GM18858 (cell line): ENCODE results near the gene FOXP1.

Experiments used
- ATAC-seq: cut with Tn5 transposase; IDR thresholded peaks from one replicate; pipeline ENCODE4 v1.9.1; 2021; ENCODE audit not compliant: unreplicated experiment

FOXP1 gene

GRCh38 chr3:71070497-71071463 is 512.7 kb downstream of the FOXP1 start:
- ATAC-seq, result no peak

GRCh38 chr3:71069797-71070196 is 513.7 kb downstream of the FOXP1 start:
- no peak for ATAC-seq

GRCh38 chr3:71067977-71068654 is 515.4 kb downstream of the FOXP1 start:
- ATAC-seq, result peak; percentile 29

GRCh38 chr3:71066849-71067261 is 516.7 kb downstream of the FOXP1 start:
- no peak for ATAC-seq

- ATAC-seq, result no peak
These were observed 517.2 kb downstream of the FOXP1 start for GRCh38 chr3:71066356-71066755.

GRCh38 chr3:71065764-71066013 is 517.8 kb downstream of the FOXP1 start:
- ATAC-seq, result no peak

- ATAC-seq, result no peak
These were observed 518.4 kb downstream of the FOXP1 start for GRCh38 chr3:71064956-71065763.

GRCh38 chr3:71064291-71064955 is 519.1 kb downstream of the FOXP1 start:
- peak; percentile 34 for ATAC-seq

- no peak for ATAC-seq
These were observed 519.7 kb downstream of the FOXP1 start for GRCh38 chr3:71063773-71064290.

GRCh38 chr3:71062952-71063772 is 520.4 kb downstream of the FOXP1 start:
- ATAC-seq, result peak; percentile 54

GRCh38 chr3:71062037-71062932 is 521.2 kb downstream of the FOXP1 start:
- ATAC-seq, result no peak

- no peak for ATAC-seq
These were observed 521.9 kb downstream of the FOXP1 start for GRCh38 chr3:71061581-71061980.

GRCh38 chr3:71061037-71061436 is 522.5 kb downstream of the FOXP1 start:
- ATAC-seq, result no peak

GRCh38 chr3:71060536-71060935 is 523.0 kb downstream of the FOXP1 start:
- ATAC-seq, result no peak

GRCh38 chr3:71057526-71057894 is 526.0 kb downstream of the FOXP1 start:
- no peak for ATAC-seq

- ATAC-seq, result no peak
These were observed 527.2 kb downstream of the FOXP1 start for GRCh38 chr3:71056327-71056726.

GRCh38 chr3:71055257-71056001 is 528.1 kb downstream of the FOXP1 start:
- ATAC-seq, result no peak

- ATAC-seq, result no peak
These were observed 529.2 kb downstream of the FOXP1 start for GRCh38 chr3:71054312-71054711.
